NOMO-1 (cell line): ENCODE results near the gene UMPS.

Source experiments
- DNase-seq, 2 experiments: peaks; one replicate each; lab custom pipeline; 2025; ENCODE audit not compliant: unreplicated experiment in 2 of 2; lab: John Stamatoyannopoulos, UW

The UMPS gene

DNA sequence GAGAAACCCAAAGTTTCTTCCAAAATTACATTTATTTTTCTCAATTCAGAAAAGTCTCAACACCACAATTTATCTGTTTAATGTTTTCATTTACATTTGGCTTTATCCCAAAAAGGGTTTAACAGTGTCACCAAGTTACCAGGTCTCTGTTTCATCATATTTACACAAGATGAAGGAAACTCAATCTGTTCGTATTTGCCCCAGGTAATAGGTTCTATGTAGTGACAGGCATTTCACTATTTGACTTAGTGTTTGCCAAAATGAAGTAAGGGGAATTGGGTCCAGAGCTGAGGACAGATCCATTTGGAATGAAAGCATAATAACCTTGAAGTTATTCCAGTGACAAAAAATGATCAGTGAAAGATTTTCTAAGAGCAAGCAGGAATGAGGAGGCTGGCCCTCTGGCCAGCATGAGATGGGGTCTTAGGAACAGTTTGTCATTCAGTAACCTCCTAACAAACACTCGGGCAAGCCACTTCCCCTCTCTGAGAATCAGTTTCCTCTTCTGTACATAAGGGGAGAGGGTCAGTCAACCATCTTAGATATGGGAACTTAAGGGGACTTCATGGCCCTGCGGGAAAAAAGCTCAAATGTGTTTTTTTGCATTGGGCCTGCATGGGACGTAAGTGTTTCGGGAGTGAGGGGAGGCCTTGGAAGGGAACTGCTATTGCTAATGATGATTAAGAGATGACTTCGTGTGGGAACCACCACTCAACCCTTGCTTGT lies 31.8 kb downstream of the UMPS start:
- DNase-seq = no peak

- no peak for DNase-seq
Observed at GRCh38 chr3:124762661-124763011, 32.4 kb downstream of the UMPS start.

DNA sequence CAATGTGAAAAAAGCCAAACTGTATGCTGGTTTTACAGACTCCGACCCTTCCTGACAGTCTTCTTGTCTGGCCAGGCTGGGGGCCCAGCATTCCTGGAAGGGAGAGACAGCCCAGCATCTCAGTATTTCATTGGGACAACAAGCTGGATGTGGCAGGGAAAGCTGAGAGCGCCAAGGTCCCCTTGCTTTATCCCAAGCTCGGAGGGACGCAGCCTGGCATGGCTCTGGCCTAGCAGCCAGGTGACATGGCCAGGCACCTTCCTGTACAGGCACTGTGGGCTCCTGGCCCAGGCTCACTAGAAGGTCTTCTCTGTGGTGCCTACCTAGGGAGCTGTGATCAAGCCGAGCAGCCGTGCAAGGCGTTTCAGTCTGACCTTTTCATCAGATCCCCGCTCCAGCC lies 33.0 kb downstream of the UMPS start:
- no peak for DNase-seq

DNA sequence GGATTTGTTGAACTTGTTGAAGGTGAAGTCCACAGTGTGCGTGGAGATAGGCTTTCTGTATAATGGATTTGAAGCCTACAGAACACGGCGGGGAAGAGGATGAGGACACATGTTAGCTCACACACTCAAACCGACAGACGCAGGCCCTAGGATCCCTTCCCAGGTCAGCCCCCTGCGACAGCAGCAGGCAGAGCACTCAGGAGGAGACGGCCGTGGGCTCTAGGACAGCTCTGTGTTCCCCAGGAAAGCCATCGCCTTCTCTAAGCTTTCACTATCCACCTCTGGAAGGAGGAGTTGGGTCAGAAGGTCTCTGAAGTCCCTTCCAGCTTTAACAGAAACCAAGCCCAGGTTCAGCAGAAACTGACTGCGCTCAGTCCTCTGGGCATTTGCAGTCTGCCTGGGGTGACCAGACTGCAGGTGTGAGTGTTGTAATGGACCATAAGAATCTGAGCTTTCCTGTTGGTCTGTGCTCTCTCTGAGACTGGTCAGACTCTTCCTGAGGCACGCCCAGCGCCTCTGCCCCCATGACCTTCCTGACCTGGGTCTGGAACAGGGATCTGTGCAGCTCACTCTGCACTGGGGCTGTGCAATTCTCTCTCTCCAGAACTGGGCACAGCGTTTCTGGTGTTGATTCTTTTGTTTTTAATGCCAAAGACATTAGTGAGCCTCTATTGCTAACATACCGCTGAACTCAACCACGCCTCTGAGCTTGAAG lies 33.5 kb downstream of the UMPS start:
- no peak for DNase-seq

DNA sequence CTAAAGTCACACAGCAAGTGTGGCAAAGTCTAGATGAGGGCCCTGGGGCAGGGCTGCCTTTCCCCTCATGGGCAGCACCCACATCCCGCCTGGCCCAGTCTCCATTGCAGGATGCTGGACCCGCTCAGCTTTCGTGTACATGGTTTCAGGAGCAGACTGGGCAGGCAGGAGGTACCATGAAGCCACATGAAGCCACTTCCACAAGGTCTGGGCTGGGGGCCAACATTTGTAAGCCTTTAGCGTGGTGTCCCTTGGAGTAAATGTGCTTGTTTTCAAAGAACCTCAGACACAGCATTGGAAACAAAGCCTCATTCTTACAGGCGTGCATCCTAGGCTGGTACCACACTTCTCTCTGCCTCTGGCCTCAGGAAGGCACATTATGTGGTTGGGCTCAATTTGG lies 34.5 kb downstream of the UMPS start:
- no peak for DNase-seq

- no peak for DNase-seq
Observed at GRCh38 chr3:124765197-124765840, 35.1 kb downstream of the UMPS start.

DNA sequence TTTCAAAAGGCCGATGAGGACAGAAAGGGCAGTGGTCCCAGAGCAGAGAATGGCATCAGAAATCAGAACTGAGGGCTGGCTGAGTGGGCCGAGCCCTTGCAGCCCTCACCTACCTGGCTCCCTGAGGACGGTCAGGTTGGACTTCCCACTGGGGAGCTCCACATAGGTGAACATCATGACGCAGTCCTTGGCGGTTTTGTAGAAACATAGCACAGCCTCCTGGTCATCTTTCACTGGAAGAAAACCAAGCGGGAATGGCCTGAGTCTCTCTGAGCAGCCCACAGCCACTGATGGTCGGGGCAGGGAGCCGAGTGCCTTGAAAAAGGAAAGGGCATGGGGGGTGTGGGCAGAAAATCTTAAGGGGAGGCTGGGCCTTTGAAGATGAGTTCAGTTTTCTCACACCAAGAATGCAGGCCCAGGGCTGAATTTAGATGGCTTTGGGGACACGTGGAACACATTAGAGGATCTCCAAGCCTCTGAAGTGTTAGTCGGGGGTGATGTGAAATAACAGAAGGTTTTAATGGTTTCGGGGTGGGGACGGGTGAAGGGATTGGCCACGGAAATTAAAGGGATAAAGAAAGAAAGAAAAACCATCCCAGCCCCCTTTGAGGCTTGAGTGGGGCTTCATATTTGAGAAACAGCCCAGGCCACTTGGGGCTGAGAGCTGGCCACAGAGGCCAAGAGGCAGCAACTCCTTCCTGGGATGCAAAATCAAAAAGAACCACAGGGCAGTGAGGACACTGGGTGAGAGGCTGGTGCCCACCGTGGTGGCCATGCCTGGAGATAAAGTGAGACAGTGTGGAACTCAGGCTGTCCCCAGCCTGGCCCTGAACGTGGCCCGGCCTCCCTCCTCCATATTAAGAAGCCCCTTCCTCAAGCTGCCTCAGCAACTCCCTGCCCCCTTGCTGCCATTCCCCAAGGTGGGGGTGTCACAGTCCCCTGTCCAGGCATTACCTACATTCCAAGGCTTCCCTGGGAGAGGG lies 36.2 kb downstream of the UMPS start:
- no peak for DNase-seq

GRCh38 chr3:124767264-124767663 lies 37.0 kb downstream of the UMPS start:
- DNase-seq = no peak

GRCh38 chr3:124767691-124768090 lies 37.4 kb downstream of the UMPS start:
- DNase-seq = no peak

- DNase-seq = peak in 1 of 2 experiments; percentile 8
Observed at GRCh38 chr3:124768812-124769211, 38.6 kb downstream of the UMPS start.

DNA sequence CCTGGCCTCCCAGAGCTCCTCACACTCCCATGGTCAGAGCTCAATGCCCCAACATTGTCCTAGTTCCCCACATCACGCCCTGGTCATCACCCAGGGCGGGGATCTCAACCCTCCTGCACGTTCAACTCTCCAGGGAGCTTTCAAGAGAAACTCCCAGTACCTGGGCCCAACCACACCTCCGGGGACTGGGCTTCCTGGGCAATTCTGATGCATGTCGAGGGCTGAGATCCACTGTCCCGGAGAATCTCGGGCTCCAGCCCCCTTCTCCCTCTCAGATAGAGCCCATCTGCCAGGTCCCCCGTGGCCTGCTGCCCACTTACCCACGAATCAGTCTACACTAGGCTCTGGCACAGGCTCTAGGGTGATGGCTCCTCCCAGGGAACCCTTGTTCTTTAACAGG lies 39.2 kb downstream of the UMPS start:
- no peak for DNase-seq

DNA sequence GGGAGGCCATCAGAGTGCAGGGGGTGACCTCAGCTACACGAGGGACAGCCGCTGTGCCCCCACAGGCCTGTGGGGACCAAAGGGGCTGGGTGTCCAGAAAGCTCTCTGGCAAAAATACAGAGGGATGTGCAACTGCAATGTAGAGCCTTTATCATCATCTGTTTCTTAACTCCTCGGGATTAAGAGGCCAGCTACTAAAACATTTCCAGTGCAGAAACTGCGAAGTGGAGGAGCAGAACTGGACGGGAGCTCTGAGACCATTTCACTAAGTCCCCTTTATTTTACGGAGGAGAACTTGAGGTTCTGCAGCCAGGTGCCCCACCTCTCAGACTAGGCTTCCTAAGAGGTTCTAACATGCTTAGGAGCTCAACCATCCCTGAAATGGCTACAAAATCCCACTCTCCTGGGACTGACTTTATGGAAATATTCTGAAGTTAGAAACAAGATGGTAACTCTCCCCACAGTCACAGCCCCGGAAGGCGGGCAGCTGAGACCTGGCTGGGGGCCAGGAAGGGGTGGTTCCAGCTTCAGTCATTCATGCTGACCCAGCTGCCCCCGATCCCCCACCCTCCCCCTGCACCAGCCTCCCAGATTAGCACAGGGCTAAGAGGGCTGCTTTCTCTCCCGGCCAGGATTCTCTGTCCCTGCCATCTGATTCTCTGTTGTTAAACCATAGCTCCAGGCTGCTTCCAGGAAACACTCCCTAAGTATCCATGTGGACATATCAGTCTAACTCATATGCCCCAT lies 40.3 kb downstream of the UMPS start:
- no peak for DNase-seq

GRCh38 chr3:124771083-124771445 lies 40.8 kb downstream of the UMPS start:
- DNase-seq = no peak

DNA sequence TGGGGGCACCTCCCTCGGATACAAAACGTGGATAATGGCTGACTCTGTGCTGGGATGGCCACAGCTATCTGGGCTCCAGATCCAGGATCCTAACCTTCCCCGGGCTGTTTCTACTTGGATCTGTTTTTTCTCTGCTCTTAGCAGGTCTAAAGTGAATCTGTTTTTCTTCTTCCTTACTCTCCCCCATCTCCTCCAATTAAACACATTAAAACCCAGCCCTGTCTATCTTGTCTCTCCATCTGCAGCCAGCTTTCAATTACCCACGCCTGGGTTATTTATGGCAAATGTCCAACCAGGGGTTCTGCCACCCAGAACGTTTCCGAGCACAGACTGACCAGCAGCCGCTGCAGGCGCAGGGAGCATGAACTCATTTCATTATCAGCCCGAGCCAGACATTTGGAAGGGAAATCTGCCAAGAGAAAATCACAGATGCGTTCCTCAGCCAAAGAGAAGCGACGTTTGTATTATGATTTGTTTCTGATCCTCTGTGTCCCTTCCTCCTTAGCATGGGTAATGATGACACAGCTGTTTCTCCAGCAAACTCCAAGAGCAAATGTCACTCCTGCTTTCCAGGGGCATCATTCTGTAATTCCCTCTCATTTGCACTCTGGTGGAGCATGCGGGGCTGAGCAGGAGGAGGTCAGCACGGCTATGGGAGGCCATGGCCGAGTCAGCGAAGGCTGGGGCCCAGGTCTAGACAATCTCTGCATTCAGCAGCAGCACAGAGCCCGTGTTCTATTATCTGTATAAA lies 42.0 kb downstream of the UMPS start:
- DNase-seq = no peak

GRCh38 chr3:124773351-124774326 lies 43.4 kb downstream of the UMPS start:
- DNase-seq = no peak

DNA sequence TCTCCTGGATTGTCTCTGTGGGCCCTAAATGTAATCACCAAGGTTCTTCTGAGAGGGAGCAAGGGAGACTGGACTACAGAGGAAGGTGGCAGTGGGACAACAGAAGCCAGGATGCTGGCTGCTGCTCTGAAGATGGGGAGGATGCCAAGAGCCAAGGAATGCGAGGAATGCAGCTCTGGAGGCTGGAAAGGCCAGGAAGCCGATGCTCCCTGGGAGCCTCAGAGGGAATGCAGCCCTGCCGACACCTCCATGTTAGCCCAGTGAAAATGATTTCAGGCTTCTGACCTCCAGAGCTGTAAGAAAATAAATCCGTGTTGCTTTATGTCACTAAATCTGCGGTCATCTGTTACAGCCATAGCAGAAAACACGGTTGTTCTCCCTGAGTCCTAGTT lies 44.1 kb downstream of the UMPS start:
- no peak for DNase-seq

DNA sequence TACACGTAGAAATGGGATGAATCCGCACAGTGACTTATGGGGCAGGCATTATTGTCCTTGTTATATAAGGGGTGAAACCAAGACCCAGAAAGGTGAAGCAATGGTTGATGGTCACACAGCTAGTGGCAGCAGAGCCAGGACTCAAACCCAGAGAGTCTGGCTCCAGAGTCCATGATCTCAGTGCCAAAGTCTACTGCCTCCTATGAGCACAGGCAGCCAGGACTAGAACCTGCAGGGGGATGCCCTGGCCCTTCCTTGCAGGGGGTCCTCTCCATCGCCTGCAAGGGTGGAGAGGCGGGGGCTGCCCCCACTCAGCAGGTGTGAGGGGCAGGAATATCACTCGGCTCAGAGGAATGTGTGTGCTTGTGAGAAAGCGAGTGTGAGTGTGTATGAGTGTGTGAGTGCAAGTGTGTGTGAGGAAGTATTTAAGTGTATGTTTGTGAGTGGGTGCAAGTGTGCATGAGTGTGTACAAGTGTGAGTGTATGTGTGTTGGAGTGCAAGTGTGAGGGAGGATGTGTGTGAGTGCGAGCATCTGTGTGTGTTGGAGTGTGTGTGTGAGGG lies 44.7 kb downstream of the UMPS start:
- DNase-seq = no peak

DNA sequence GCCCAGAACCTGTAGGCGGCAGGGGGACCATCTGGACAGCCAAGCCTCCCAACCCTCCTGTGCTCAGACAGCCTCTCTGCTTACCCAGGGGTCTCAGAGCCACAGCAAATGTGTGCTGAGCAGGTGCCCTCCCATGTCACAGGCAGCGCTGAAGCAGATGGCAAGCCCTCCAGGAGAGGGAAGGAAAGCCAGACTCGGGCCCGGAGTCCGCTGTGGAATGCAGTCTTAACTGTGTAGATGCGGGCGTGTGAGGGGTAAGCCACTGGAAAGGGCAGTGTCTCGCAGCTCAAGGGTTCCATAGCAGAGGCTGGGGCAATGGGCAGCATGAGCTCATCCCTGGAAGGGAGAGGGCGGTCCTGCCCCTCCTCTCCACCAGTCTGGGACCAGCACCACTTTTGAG lies 45.6 kb downstream of the UMPS start:
- DNase-seq = no peak
